ENCODE results near the gene HPS4.

DNA sequence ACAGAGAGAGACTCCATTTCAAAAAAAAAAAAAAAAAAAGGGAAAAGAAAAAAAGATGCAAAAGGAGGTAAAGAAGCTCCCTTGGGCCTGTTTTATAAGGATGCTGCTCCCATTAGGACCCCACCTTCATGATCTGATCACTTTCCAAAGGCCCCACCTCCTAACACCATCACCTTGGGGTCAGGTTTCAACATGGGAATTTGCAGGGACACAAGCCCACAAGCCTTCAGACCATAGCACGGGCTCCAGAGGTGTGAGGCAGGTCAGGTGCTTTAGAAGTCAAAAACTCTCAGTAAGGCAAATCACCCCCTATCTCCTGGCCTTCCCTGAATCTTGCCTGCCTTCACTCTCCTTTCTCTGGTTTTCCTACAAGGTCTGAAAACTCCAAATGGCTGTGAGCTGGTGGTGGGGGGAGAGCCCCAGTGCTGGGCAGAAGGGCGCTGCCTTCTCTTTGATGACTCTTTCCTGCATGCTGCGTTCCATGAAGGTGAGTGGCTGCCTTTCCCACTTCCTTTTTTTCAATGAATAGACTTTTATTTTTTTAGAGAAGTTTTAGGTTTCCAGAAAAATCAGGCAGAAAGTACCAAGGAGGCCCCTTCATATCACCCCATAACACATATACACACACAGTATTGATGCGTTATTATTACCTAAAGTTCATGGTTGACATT, 41.4 kb downstream of the HPS4 start:
- TF ChIP-seq POLR2A (IDR thresholded peaks at IDR 0.05; ENCODE audit: low read depth, low read length) (no peak), PAX5 (IDR thresholded peaks at IDR 0.05; ENCODE audit: insufficient read depth, low read length, severe bottlenecking) (no peak), POLR2AphosphoS5 (IDR thresholded peaks at IDR 0.05; ENCODE audit: low read depth, low read length) (no peak), SPI1 (IDR thresholded peaks at IDR 0.05; ENCODE audit: low read depth, low read length) (peak; percentile 49), TAF1 (IDR thresholded peaks at IDR 0.05; ENCODE audit: low read depth, low read length) (no peak)
